H1 (cell line): ENCODE measurements around the gene ABL1. TPM values are rescaled to one million over a fixed set of nuclear protein-coding genes. Genes with fewer than 3 reads are reported as not detected.

Experiments used
- ATF3 ChIP-seq: IDR thresholded peaks from 2 replicates; pipeline ENCODE4 v1.6.1; 2011; ENCODE audit warnings: low read depth, mild to moderate bottlenecking, low read length; ENCODE audit not compliant: insufficient read depth
- RXRA ChIP-seq: IDR thresholded peaks from 2 replicates; pipeline ENCODE4 v1.6.1; 2011; ENCODE audit warnings: low read depth, mild to moderate bottlenecking, low read length, moderate library complexity; ENCODE audit not compliant: insufficient read depth
- ZNF274 ChIP-seq: IDR thresholded peaks from 2 replicates; pipeline ENCODE4 v1.7.0; 2012; ENCODE audit warnings: low read length, borderline replicate concordance; ENCODE audit errors: extremely low read depth
- polyA plus RNA-seq, 7 experiments: library from polyadenylated mRNA; depleted of rRNA in 3 of 7; stranded (reverse) in 5 of 7; unstranded in 2 of 7; fragments of >200 nt in 5 of 7; fragments of 200-250 nt in 2 of 7; gene quantifications; 1 replicate in 5 of 7; 2 replicates in 1 of 7; 4 replicates in 1 of 7; pipeline versions ENCODE4 v1.2.1 to v1.2.3, GENCODE V29; 2011 to 2013; ENCODE audit warnings: missing spikeins in 2 of 7, mixed read lengths in 2 of 7
- total RNA-seq: library from RNA; stranded (reverse); fragmentation: NEBNext Ultra II Directional; extraction: Animal tissue kit (Norgen Biotek cat#: 25700); gene quantifications from 2 replicates; pipeline ENCODE4 v1.2.1, GENCODE V29; 2021

The ABL1 gene
- total and polyA plus RNA-seq, 2 of the 8 experiments (the other 6 are each of a cell fraction or from before 2014, with no cell fraction given): 35.3 to 104 TPM

GRCh38 chr9:130870491-130871381 lies 35.7 kb downstream of the ABL1 start (continued):
- TF ChIP-seq ZNF274 (no peak), ATF3 (no peak), RXRA (no peak)
- TF ChIP-seq, all 59 proteins: peak for 0
